IMR-90 (cell line): ENCODE measurements around the gene ST3GAL3. TPM values are rescaled to one million over a fixed set of nuclear protein-coding genes. Genes with fewer than 3 reads are reported as not detected.

ENCODE experiments used
- ATAC-seq: fragments of 200-7000 bp; cut with Tn5 transposase; 2 replicates; pipeline ENCODE4 v1.9.1; 2020; ENCODE audit warnings: low read depth, mild to moderate bottlenecking, moderate library complexity
- BruUV-seq: library from RNA; stranded (reverse); fragments of 400-500 nt; replicated peaks from 2 replicates; lab custom pipeline; 2021; lab: Mats Ljungman, UMichigan
- CTCF ChIA-PET: fragments of 300-600 bp; formaldehyde crosslinking; extraction: SDS; loops from one replicate; lab custom pipeline; 2021; ENCODE audit warnings: antibody characterized with exemption; lab: Yijun Ruan, JAX
- POLR2A ChIA-PET: fragments of 300-600 bp; sonication (Branson Sonifier 250); formaldehyde crosslinking; loops from one replicate; lab custom pipeline; 2022; ENCODE audit warnings: antibody characterized with exemption; ENCODE audit not compliant: unreplicated experiment; lab: Charles Lee
- DNase-seq: peaks from one replicate; pipeline ENCODE4 v3.0.0; 2013
- H2AFZ ChIP-seq: replicated peaks from 2 replicates; pipeline ENCODE3; 2013; ENCODE audit warnings: low read length, mild to moderate bottlenecking; ENCODE audit not compliant: poor library complexity
- H2AK5ac ChIP-seq: 2 replicates; pipeline ENCODE4 v1.6.1; 2013; ENCODE audit warnings: low read depth, low read length, inconsistent platforms
- H2AK9ac ChIP-seq: replicated peaks from 2 replicates; pipeline ENCODE3; 2013; ENCODE audit warnings: mild to moderate bottlenecking, low read depth, low read length, moderate library complexity; ENCODE audit not compliant: poor library complexity
- H2BK120ac ChIP-seq: 2 replicates; pipeline ENCODE4 v1.6.1; 2013; ENCODE audit warnings: low read depth, low read length, inconsistent platforms
- H2BK15ac ChIP-seq: 3 replicates; pipeline ENCODE4 v1.6.1; 2013; ENCODE audit warnings: low read depth, low read length, inconsistent platforms
- H2BK20ac ChIP-seq: 2 replicates; pipeline ENCODE4 v1.6.1; 2013; ENCODE audit warnings: low read depth, mild to moderate bottlenecking, inconsistent platforms, low read length, moderate library complexity
- H2BK5ac ChIP-seq: 2 replicates; pipeline ENCODE4 v1.6.1; 2013; ENCODE audit warnings: mild to moderate bottlenecking, low read depth, low read length, inconsistent platforms; ENCODE audit not compliant: poor library complexity, severe bottlenecking
- H3K14ac ChIP-seq: replicated peaks from 2 replicates; pipeline ENCODE4 v1.6.1; 2013; ENCODE audit warnings: low read depth, low read length, inconsistent platforms
- H3K18ac ChIP-seq: 2 replicates; pipeline ENCODE4 v1.6.1; 2013; ENCODE audit warnings: low read depth, low read length, control low read depth
- H3K23ac ChIP-seq: 2 replicates; pipeline ENCODE4 v1.6.1; 2013; ENCODE audit warnings: low read depth, low read length, inconsistent platforms
- H3K27ac ChIP-seq: 2 replicates; pipeline ENCODE4 v1.5.1; 2013; ENCODE audit warnings: mild to moderate bottlenecking, control low read depth, low read length; ENCODE audit not compliant: insufficient read depth
- H3K27me3 ChIP-seq: 2 replicates; pipeline ENCODE4 v1.6.1; 2013; ENCODE audit warnings: low read length; ENCODE audit not compliant: control insufficient read depth, insufficient read depth
- H3K36me3 ChIP-seq: 2 replicates; pipeline ENCODE4 v1.6.1; 2013; ENCODE audit warnings: low read length, mixed read lengths; ENCODE audit not compliant: control insufficient read depth, insufficient read depth
- H3K4ac ChIP-seq: 2 replicates; pipeline ENCODE4 v1.6.1; 2013; ENCODE audit warnings: low read depth, low read length, inconsistent platforms
- H3K4me1 ChIP-seq: 2 replicates; pipeline ENCODE4 v1.6.1; 2013; ENCODE audit warnings: low read length, mixed read lengths; ENCODE audit not compliant: control insufficient read depth, insufficient read depth
- H3K4me2 ChIP-seq: 2 replicates; pipeline ENCODE4 v1.6.1; 2013; ENCODE audit warnings: low read depth, mild to moderate bottlenecking, control low read depth, low read length, moderate library complexity
- H3K4me3 ChIP-seq: 2 replicates; pipeline ENCODE4 v1.5.1; 2013; ENCODE audit warnings: low read depth, mild to moderate bottlenecking, control low read depth, low read length, moderate library complexity; ENCODE audit not compliant: insufficient read depth
- H3K56ac ChIP-seq: 2 replicates; pipeline ENCODE4 v1.6.1; 2013; ENCODE audit warnings: low read length, inconsistent platforms; ENCODE audit not compliant: insufficient read depth; ENCODE audit errors: extremely low read depth
- H3K79me1 ChIP-seq, 2 experiments: 2 replicates each; pipeline ENCODE4 v1.6.1; 2013; ENCODE audit warnings: low read length in 2 of 2, inconsistent platforms in 1 of 2, low read depth in 1 of 2
- H3K9ac ChIP-seq: 2 replicates; pipeline ENCODE4 v1.6.1; 2013; ENCODE audit warnings: low read depth, low read length, control low read depth
- H3K9me1 ChIP-seq: 2 replicates; pipeline ENCODE4 v1.6.1; 2013; ENCODE audit warnings: low read length, inconsistent platforms; ENCODE audit not compliant: insufficient read depth
- H3K9me3 ChIP-seq: 2 replicates; pipeline ENCODE4 v1.6.1; 2013; ENCODE audit warnings: low read length; ENCODE audit not compliant: control insufficient read depth, insufficient read depth
- H4K20me1 ChIP-seq: 2 replicates; pipeline ENCODE4 v1.6.1; 2013; ENCODE audit warnings: low read length, inconsistent platforms; ENCODE audit not compliant: insufficient read depth
- H4K5ac ChIP-seq: 2 replicates; pipeline ENCODE4 v1.6.1; 2013; ENCODE audit warnings: mild to moderate bottlenecking, low read depth, low read length, control low read depth
- H4K8ac ChIP-seq, 2 experiments: 2 replicates each; pipeline ENCODE4 v1.6.1; 2013; ENCODE audit warnings: low read depth in 2 of 2, low read length in 2 of 2, control low read depth in 1 of 2, inconsistent platforms in 1 of 2
- H4K91ac ChIP-seq: 2 replicates; pipeline ENCODE4 v1.6.1; 2013; ENCODE audit warnings: low read depth, low read length, inconsistent platforms; ENCODE audit not compliant: insufficient read depth
- BHLHE40 ChIP-seq: fragments of 150-350 bp; IDR thresholded peaks from 2 replicates; pipeline ENCODE4 v1.6.1; 2016; ENCODE audit warnings: mild to moderate bottlenecking, low read depth, low read length
- CEBPB ChIP-seq: IDR thresholded peaks from 2 replicates; pipeline ENCODE4 v1.6.1; 2012; ENCODE audit warnings: low read depth, low read length, improper control_type of control experiment
- CHD1 ChIP-seq: IDR thresholded peaks from 2 replicates; pipeline ENCODE4 v1.6.1; 2012; ENCODE audit warnings: low read depth, low read length, improper control_type of control experiment
- FOS ChIP-seq: fragments of 150-350 bp; IDR thresholded peaks from 2 replicates; pipeline ENCODE4 v1.6.1; 2016; ENCODE audit warnings: low read depth, low read length
- MAFK ChIP-seq: IDR thresholded peaks from 2 replicates; pipeline ENCODE4 v1.6.1; 2012; ENCODE audit warnings: low read depth, low read length, improper control_type of control experiment
- MAZ ChIP-seq: IDR thresholded peaks from 2 replicates; pipeline ENCODE4 v1.6.1; 2012; ENCODE audit warnings: low read depth, mild to moderate bottlenecking, low read length, improper control_type of control experiment, moderate library complexity, borderline replicate concordance
- MXI1 ChIP-seq: IDR thresholded peaks from 2 replicates; pipeline ENCODE4 v1.6.1; 2012; ENCODE audit warnings: low read depth, mild to moderate bottlenecking, low read length, moderate library complexity, borderline replicate concordance
- NFE2L2 ChIP-seq: fragments of 150-350 bp; IDR thresholded peaks from 2 replicates; pipeline ENCODE4 v1.6.1; 2016; ENCODE audit warnings: low read depth, mild to moderate bottlenecking, low read length
- POLR2A ChIP-seq: IDR thresholded peaks from 2 replicates; pipeline ENCODE4 v1.6.1; 2012; ENCODE audit warnings: mild to moderate bottlenecking, low read depth, low read length
- RAD21 ChIP-seq: IDR thresholded peaks from 2 replicates; pipeline ENCODE4 v1.6.1; 2012; ENCODE audit warnings: low read length, improper control_type of control experiment
- RCOR1 ChIP-seq: IDR thresholded peaks from 2 replicates; pipeline ENCODE4 v1.6.1; 2012; ENCODE audit warnings: mild to moderate bottlenecking, low read length, improper control_type of control experiment; ENCODE audit not compliant: insufficient replicate concordance
- RFX5 ChIP-seq: IDR thresholded peaks from 2 replicates; pipeline ENCODE4 v1.8.0; 2012; ENCODE audit warnings: low read depth, mild to moderate bottlenecking, low read length, moderate library complexity
- SMC3 ChIP-seq: fragments of 150-350 bp; IDR thresholded peaks from 2 replicates; pipeline ENCODE4 v1.6.1; 2016; ENCODE audit warnings: low read depth, mild to moderate bottlenecking, antibody characterized with exemption, low read length, moderate library complexity
- WGBS, 2 experiments: methylation state at CpG; one replicate each; pipeline versions ENCODE4 v1.1.5 to v1.1.7; 2013; ENCODE audit warnings: missing lambda C conversion rate in 2 of 2; ENCODE audit not compliant: insufficient read length in 1 of 2; ENCODE audit errors: extremely low coverage in 2 of 2; 5-methylcytosine and 5-hydroxymethylcytosine counted together
- dilution Hi-C: fragments of 300-500 bp; cut with HindIII; formaldehyde crosslinking; loops from one replicate; pipeline ENCODE4 v1.14.3; 2018; ENCODE audit warnings: low sequenced_read_pairs; ENCODE audit not compliant: unreplicated experiment
- in situ Hi-C: fragments of 300-500 bp; cut with MboI; formaldehyde crosslinking; loops from 3 replicates; pipeline ENCODE4 v1.14.3; 2019; ENCODE audit warnings: low sequenced_read_pairs, inconsistent platforms, mixed read lengths
- intact Hi-C: fragments of 100-400 bp; cut with micrococcal nuclease; formaldehyde crosslinking; loops from 2 replicates; pipeline ENCODE4 v1.10.0; 2022
- polyA plus RNA-seq, 3 experiments: library from polyadenylated mRNA; depleted of rRNA; stranded (reverse); fragments of >200 nt; gene quantifications; 2 replicates each; pipeline ENCODE4 v1.2.3, GENCODE V29; 2012; ENCODE audit warnings: low replicate concordance in 1 of 3
- total RNA-seq: library from RNA; depleted of rRNA; stranded (reverse); fragments of >200 nt; gene quantifications from 2 replicates; pipeline ENCODE4 v1.2.3, GENCODE V29; 2012
- TF ChIP-seq, protein P1 (sequence below): conservative IDR thresholded peaks from 2 replicates; pipeline ENCODE4 v1.5.1; 2012; ENCODE audit warnings: mild to moderate bottlenecking, low read depth, low read length, improper control_type of control experiment
- TF ChIP-seq, protein P2 (sequence below): fragments of 150-350 bp; IDR thresholded peaks from 2 replicates; pipeline ENCODE4 v1.6.1; 2017; ENCODE audit warnings: mild to moderate bottlenecking, antibody characterized with exemption, low read length, low read depth
- TF ChIP-seq, protein P3 (sequence below): fragments of 150-350 bp; IDR thresholded peaks from 2 replicates; pipeline ENCODE4 v1.6.1; 2016; ENCODE audit warnings: low read depth, mild to moderate bottlenecking, low read length, moderate library complexity, borderline replicate concordance

ST3GAL3 gene
- total and polyA plus RNA-seq, 2 of the 4 experiments (the other 2 are of a cell fraction) = 12.0 to 14.8 TPM

DNA sequence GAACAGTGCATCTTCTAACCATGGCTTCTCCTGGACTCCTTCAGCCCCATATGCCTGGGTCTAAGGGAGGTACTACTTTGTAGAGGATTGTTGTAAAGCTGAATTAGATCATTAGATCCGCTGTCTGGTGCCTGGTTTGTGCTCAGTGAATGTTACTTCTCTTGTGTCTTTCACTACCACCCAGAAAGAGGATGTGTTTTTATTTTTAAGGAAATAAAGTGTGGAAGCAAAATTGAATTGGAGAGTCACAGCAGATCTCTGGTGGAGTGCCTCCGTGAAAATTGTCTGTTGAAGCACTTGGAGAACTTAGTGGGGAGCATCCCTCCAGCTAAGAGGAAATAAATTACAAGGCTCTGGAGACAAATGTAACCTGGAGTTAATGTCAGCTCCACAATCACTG lies 124.5 kb downstream of the ST3GAL3 start:
- no peak overlapping the region for H2AFZ ChIP-seq
- no peak overlapping the region for H2BK15ac ChIP-seq
- H3K27ac ChIP-seq = no peak overlapping the region
- peaks cover 7% of the 10 kb centered on the region; the same call in 1 of the 2 replicates for H3K36me3 ChIP-seq
- H3K9me3 ChIP-seq = no peaks in the 10 kb centered on the region
- no peak overlapping the region for H4K5ac ChIP-seq
- no peak overlapping the region for H2BK20ac ChIP-seq
- intact Hi-C loops = no loop called here
- no peak overlapping the region for H2AK9ac ChIP-seq
- no peak overlapping the region for H2AK5ac ChIP-seq
- dilution Hi-C loops = no loop called here
- DNase-seq (no peak), ATAC-seq (no peak)
- ChIA-PET CTCF (no interaction called here), POLR2A (no interaction called here)
- in situ Hi-C loops = no loop called here
- H4K20me1 ChIP-seq = peaks cover 19% of the 10 kb centered on the region
- no TSS peak for BruUV-seq
- H3K4me2 ChIP-seq = no peak overlapping the region
- no peak overlapping the region for H3K18ac ChIP-seq
- no peak overlapping the region for H3K4me3 ChIP-seq
- no peak overlapping the region for H3K4ac ChIP-seq
- peaks cover 16% of the 10 kb centered on the region for H3K4me1 ChIP-seq
- TF ChIP-seq RFX5 = no peak
- no peak for TF ChIP-seq CEBPB
- no peak for TF ChIP-seq BHLHE40
- TF ChIP-seq FOS = no peak
- TF ChIP-seq SMC3 = no peak
- TF ChIP-seq NFE2L2 = no peak
- no peak for TF ChIP-seq RAD21
- TF ChIP-seq, protein P1, sequence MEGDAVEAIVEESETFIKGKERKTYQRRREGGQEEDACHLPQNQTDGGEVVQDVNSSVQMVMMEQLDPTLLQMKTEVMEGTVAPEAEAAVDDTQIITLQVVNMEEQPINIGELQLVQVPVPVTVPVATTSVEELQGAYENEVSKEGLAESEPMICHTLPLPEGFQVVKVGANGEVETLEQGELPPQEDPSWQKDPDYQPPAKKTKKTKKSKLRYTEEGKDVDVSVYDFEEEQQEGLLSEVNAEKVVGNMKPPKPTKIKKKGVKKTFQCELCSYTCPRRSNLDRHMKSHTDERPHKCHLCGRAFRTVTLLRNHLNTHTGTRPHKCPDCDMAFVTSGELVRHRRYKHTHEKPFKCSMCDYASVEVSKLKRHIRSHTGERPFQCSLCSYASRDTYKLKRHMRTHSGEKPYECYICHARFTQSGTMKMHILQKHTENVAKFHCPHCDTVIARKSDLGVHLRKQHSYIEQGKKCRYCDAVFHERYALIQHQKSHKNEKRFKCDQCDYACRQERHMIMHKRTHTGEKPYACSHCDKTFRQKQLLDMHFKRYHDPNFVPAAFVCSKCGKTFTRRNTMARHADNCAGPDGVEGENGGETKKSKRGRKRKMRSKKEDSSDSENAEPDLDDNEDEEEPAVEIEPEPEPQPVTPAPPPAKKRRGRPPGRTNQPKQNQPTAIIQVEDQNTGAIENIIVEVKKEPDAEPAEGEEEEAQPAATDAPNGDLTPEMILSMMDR = no peak
- no peak for TF ChIP-seq CHD1
- TF ChIP-seq POLR2A = no peak
- TF ChIP-seq, protein P2, sequence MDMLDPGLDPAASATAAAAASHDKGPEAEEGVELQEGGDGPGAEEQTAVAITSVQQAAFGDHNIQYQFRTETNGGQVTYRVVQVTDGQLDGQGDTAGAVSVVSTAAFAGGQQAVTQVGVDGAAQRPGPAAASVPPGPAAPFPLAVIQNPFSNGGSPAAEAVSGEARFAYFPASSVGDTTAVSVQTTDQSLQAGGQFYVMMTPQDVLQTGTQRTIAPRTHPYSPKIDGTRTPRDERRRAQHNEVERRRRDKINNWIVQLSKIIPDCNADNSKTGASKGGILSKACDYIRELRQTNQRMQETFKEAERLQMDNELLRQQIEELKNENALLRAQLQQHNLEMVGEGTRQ = no peak
- TF ChIP-seq, protein P3, sequence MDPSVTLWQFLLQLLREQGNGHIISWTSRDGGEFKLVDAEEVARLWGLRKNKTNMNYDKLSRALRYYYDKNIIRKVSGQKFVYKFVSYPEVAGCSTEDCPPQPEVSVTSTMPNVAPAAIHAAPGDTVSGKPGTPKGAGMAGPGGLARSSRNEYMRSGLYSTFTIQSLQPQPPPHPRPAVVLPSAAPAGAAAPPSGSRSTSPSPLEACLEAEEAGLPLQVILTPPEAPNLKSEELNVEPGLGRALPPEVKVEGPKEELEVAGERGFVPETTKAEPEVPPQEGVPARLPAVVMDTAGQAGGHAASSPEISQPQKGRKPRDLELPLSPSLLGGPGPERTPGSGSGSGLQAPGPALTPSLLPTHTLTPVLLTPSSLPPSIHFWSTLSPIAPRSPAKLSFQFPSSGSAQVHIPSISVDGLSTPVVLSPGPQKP = no peak
- no peak for TF ChIP-seq MAZ
- no peak for TF ChIP-seq MXI1
- no peak for TF ChIP-seq MAFK
- no peak for TF ChIP-seq RCOR1
- no peak overlapping the region for H4K91ac ChIP-seq
- no peaks in the 10 kb centered on the region for H3K27me3 ChIP-seq
- H3K79me1 ChIP-seq = peaks cover 20 to 40% of the 10 kb centered on the region in 2 experiments
- no peak overlapping the region for H2BK5ac ChIP-seq
- no CpG with 5 or more reads among the region's 2 CpGs for WGBS, 2 experiments
- no peak overlapping the region for H3K14ac ChIP-seq
- no peak overlapping the region for H3K23ac ChIP-seq
- no peak overlapping the region for H4K8ac ChIP-seq
- no peak overlapping the region for H3K56ac ChIP-seq
- H3K9me1 ChIP-seq = peaks cover 28% of the 10 kb centered on the region
- H3K9ac ChIP-seq = no peak overlapping the region
- H2BK120ac ChIP-seq = no peak overlapping the region
